NT2/D1 (cell line): ENCODE data around the gene AMBP.

Source experiments
- SUZ12 ChIP-seq: IDR thresholded peaks from 2 replicates; pipeline ENCODE4 v1.6.1; 2011; ENCODE audit not compliant: insufficient read length, insufficient read depth; ENCODE audit errors: extremely low read depth
- YY1 ChIP-seq: IDR thresholded peaks from 2 replicates; pipeline ENCODE4 v1.6.1; 2011; ENCODE audit not compliant: insufficient read length, insufficient read depth
- ZNF274 ChIP-seq: IDR thresholded peaks from 2 replicates; pipeline ENCODE4 v1.6.1; 2011; ENCODE audit warnings: mild to moderate bottlenecking, low read depth, low read length

DNA sequence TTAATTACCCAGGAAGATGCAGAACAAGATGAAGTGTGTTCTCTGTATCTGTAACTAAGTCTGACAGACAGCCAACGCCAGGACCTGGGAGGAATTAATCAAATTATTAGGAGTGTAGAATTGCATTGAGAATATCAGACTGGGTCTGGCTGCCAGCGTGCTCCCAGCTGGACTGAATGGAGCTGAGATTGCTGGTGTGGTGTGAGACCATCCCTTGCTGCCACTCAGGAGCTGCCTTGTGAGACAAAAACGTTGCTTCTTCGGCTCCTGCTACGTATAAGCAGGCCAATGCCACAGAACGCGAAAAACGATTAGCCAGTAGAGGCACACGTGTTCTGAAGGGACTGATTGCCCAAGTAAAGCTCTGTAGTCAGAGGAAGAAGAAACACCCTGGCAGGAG is 66.8 kb downstream of the AMBP start:
- no peak for TF ChIP-seq YY1
- no peak for TF ChIP-seq SUZ12
- no peak for TF ChIP-seq ZNF274
